ENCODE data around the gene KCNF1. TPM values are rescaled to one million over a fixed set of nuclear protein-coding genes. Genes with fewer than 3 reads are reported as not detected.

The KCNF1 gene
- total RNA-seq, 1 experiment from 2014 or later, result 0.52 TPM

DNA sequence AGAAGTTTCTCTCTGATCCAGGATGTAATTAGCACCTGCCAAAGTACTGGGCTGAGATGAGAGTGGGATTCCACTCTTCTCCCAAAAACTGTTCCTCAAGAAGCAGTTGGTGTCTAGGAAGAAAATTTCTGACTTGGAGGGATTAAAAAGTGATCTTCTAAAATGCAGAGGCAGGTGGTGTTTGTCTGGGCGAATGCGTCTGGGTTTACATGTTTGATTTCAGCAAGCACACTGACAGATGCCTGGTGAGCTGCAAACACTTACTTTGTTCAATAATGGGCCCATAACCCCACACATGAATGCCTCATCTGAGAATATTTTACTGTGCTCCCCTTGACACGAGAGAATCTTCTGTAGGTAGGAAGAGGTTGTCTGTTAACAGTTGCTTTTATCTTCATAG is 24.3 kb upstream of the KCNF1 start:
- Histone ChIP-seq H3K79me2 (ENCODE audit: insufficient read depth, low read length) (no peaks in the 10 kb centered on the region), H3K9me3 (ENCODE audit: control insufficient read depth in 1 of 2, insufficient read depth in 1 of 2, low read depth in 1 of 2, low read length in 2 of 2) (no peaks in the 10 kb centered on the region), H3K4me1 (ENCODE audit: control insufficient read depth in 1 of 2, insufficient read depth in 2 of 2, low read length in 2 of 2) (no peaks in the 10 kb centered on the region), H3K4me2 (ENCODE audit: low read length) (no peak overlapping the region), H3K27ac (ENCODE audit: low read depth, low read length) (no peak overlapping the region), H3K27me3 (ENCODE audit: insufficient read depth, low read length) (no peaks in the 10 kb centered on the region), H3K9ac (ENCODE audit: low read length) (no peak overlapping the region), H3K4me3 (replicated peaks in 1 of 2; ENCODE audit: low read depth in 1 of 2, low read length in 2 of 2) (no peak overlapping the region), H3K9me2 (ENCODE audit: insufficient read depth) (no peaks in the 10 kb centered on the region), H2AFZ (ENCODE audit: low read depth, low read length, poor library complexity, severe bottlenecking) (no peak overlapping the region), H4K20me1 (ENCODE audit: insufficient read depth) (no peaks in the 10 kb centered on the region), H3K36me3 (ENCODE audit: control insufficient read depth in 1 of 2, insufficient read depth in 2 of 2, low read length in 2 of 2) (no peaks in the 10 kb centered on the region)
- ChIA-PET RAD21 (ENCODE audit: low non-redundant PET in 1 of 2, low total read pairs in 2 of 2, uncharacterized antibody in 2 of 2, unreplicated experiment in 2 of 2) (no interaction called here), CTCF (no interaction called here), POLR2A (no interaction called here)
- DNase-seq (ENCODE audit: low read depth, low spot score) (no peak), ATAC-seq (no peak)
- TF ChIP-seq ZFX (IDR thresholded peaks at IDR 0.05), result no peak
- TF ChIP-seq, protein P1, sequence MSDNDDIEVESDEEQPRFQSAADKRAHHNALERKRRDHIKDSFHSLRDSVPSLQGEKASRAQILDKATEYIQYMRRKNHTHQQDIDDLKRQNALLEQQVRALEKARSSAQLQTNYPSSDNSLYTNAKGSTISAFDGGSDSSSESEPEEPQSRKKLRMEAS (IDR thresholded peaks at IDR 0.05), result no peak
- no peak for TF ChIP-seq EGR1 (IDR thresholded peaks at IDR 0.05; ENCODE audit: low read depth)
- TF ChIP-seq, protein P2, sequence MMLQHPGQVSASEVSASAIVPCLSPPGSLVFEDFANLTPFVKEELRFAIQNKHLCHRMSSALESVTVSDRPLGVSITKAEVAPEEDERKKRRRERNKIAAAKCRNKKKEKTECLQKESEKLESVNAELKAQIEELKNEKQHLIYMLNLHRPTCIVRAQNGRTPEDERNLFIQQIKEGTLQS (IDR thresholded peaks at IDR 0.05), result no peak
- no peak for TF ChIP-seq EZH2phosphoT487 (IDR thresholded peaks at IDR 0.05; ENCODE audit: borderline replicate concordance)
- TF ChIP-seq JUND (IDR thresholded peaks at IDR 0.05), result no peak
- TF ChIP-seq YY1 (IDR thresholded peaks at IDR 0.05; ENCODE audit: extremely low read depth, insufficient replicate concordance, low read depth, low read length), result no peak
- no peak for TF ChIP-seq EZH2 (IDR thresholded peaks at IDR 0.05)
- no peak for TF ChIP-seq POLR2A (IDR thresholded peaks at IDR 0.05; ENCODE audit: borderline replicate concordance, extremely low read depth, insufficient read depth, insufficient read length)
- TF ChIP-seq ZNF274 (IDR thresholded peaks at IDR 0.05; ENCODE audit: low read depth, low read length), result no peak
- TF ChIP-seq CBX3 (IDR thresholded peaks at IDR 0.05; ENCODE audit: low read depth), result no peak
- TF ChIP-seq SP1 (IDR thresholded peaks at IDR 0.05; ENCODE audit: low read depth), result no peak
- TF ChIP-seq, protein P3, sequence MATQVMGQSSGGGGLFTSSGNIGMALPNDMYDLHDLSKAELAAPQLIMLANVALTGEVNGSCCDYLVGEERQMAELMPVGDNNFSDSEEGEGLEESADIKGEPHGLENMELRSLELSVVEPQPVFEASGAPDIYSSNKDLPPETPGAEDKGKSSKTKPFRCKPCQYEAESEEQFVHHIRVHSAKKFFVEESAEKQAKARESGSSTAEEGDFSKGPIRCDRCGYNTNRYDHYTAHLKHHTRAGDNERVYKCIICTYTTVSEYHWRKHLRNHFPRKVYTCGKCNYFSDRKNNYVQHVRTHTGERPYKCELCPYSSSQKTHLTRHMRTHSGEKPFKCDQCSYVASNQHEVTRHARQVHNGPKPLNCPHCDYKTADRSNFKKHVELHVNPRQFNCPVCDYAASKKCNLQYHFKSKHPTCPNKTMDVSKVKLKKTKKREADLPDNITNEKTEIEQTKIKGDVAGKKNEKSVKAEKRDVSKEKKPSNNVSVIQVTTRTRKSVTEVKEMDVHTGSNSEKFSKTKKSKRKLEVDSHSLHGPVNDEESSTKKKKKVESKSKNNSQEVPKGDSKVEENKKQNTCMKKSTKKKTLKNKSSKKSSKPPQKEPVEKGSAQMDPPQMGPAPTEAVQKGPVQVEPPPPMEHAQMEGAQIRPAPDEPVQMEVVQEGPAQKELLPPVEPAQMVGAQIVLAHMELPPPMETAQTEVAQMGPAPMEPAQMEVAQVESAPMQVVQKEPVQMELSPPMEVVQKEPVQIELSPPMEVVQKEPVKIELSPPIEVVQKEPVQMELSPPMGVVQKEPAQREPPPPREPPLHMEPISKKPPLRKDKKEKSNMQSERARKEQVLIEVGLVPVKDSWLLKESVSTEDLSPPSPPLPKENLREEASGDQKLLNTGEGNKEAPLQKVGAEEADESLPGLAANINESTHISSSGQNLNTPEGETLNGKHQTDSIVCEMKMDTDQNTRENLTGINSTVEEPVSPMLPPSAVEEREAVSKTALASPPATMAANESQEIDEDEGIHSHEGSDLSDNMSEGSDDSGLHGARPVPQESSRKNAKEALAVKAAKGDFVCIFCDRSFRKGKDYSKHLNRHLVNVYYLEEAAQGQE (IDR thresholded peaks at IDR 0.05; ENCODE audit: low read depth), result no peak
- no peak for TF ChIP-seq POLR2AphosphoS5 (IDR thresholded peaks at IDR 0.05; ENCODE audit: low read depth, low read length)
- no TSS peak for BruUV-seq (replicated peaks)
- intact Hi-C loops (cut with micrococcal nuclease), result no loop called here

Data from HCT116 (cell line).